Measurements from ENCODE around the gene DUSP16.

DUSP16 gene

GRCh38 chr12:12511895-12512711 lies 50.6 kb downstream of the DUSP16 start:
- TF ChIP-seq CTCF (IDR thresholded peaks at IDR 0.05; ENCODE audit: low read depth, low read length, missing control alignments) = no peak
- no peak overlapping the region for H3K4me3 ChIP-seq (ENCODE audit: low read depth, low read length)
- no peak for DNase-seq (ENCODE audit: low read depth)

DNA sequence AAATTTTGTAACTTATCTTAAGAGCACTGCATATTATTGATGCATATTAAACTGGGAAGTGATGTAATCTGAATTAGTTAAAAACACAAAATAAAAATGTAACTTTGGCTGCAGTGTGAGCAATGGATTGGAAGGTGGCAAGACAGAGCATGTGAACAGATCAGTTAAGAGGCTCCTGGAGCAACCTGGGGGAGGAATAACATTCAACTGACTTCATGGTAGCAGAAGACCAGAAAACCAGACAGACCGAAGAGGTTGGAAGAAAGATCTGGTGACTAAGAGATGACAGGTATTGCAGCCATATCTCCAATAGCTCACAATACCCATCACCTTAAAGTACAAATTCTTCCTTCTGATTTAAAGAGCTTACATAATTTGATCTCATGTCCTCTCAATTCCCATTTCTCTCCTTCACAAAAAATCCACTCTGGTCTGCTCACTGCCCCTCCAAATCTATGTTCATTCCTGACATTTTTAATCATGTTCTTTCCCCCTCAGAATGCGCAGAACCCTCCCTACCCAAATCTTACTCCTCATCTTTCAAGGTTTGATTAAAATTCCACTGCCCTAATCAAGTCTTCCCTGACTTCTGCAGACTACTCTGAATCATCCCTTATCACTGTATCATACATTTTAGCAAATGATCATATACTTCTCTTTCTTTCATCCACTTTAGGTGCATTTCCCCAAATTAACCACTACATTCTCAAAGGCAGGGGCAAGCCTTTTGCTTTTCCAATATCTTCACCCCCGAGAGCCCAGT lies 51.5 kb downstream of the DUSP16 start:
- H3K4me3 ChIP-seq (ENCODE audit: low read depth, low read length) = no peak overlapping the region
- DNase-seq (ENCODE audit: low read depth) = no peak
- TF ChIP-seq CTCF (IDR thresholded peaks at IDR 0.05; ENCODE audit: low read depth, low read length, missing control alignments) = no peak

DNA sequence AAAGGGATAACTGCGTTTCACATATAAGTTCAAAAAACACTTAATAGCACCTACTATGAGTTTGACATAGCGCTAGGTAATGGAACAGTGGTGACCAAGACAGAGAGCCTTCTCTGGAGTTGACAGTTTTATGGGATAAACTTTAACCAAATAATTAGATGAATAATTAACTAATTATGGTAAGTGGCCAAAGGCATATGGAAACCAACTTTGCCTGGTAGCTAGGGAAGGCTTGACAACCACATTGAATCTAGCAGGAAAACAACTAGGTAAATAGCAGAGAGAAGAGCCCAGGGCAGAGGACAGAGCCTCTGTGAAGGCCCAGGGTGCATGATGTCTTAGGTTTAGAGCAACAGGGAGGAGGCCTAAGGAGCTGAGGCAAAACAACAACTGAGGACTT lies 52.1 kb downstream of the DUSP16 start:
- no peak overlapping the region for H3K4me3 ChIP-seq (ENCODE audit: low read depth, low read length)
- no peak for TF ChIP-seq CTCF (IDR thresholded peaks at IDR 0.05; ENCODE audit: low read depth, low read length, missing control alignments)
- DNase-seq (ENCODE audit: low read depth) = no peak

DNA sequence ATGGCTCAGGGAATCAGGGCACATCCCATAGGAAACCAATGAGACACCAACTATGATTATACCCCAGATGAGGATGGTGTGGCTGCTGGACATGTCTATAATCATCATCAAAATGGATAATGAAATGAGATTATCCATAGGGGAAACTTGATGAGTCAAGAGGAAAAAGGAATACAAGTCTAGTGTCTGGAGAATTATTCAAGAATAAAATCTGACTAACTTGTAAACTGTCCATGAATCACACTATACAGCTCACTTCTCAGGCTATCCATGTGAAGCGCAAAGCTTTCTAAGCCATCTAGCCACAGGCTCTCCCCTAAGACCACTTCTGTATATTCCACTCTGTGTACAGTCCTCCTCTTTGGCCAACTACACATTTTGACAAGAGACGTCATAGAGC lies 52.5 kb downstream of the DUSP16 start:
- no peak overlapping the region for H3K4me3 ChIP-seq (ENCODE audit: low read depth, low read length)
- no peak for DNase-seq (ENCODE audit: low read depth)
- no peak for TF ChIP-seq CTCF (IDR thresholded peaks at IDR 0.05; ENCODE audit: low read depth, low read length, missing control alignments)

GRCh38 chr12:12508612-12509011 lies 54.1 kb downstream of the DUSP16 start:
- no peak for TF ChIP-seq CTCF (IDR thresholded peaks at IDR 0.05; ENCODE audit: low read depth, low read length, missing control alignments)
- DNase-seq (ENCODE audit: low read depth) = no peak

GRCh38 chr12:12507121-12507520 lies 55.5 kb downstream of the DUSP16 start:
- TF ChIP-seq CTCF (IDR thresholded peaks at IDR 0.05; ENCODE audit: low read depth, low read length, missing control alignments) = no peak
- no peak for DNase-seq (ENCODE audit: low read depth)
- no peak overlapping the region for H3K4me3 ChIP-seq (ENCODE audit: low read depth, low read length)

More at GRCh38 chr12:12508612-12509011, 54.1 kb downstream of the DUSP16 start:
- no peak overlapping the region for H3K4me3 ChIP-seq (ENCODE audit: low read depth, low read length)

Data from GM12864 (cell line).